ENCODE measurements around the gene B3GALNT1. TPM values are rescaled to one million over a fixed set of nuclear protein-coding genes. Genes with fewer than 3 reads are reported as not detected.

Gene B3GALNT1
- total RNA-seq (under 1 TPM; 0.73 to 0.89 TPM), polyA plus RNA-seq (under 1 TPM; 0.24 to 0.26 TPM)

- Mint-ChIP-seq H3K4me3 (peak within 1 kb of the TSS; percentile 51 to 75 (median 66)), H3K9me3 (no peaks in the 10 kb centered on the region), H3K4me1 (peaks cover 5 to 13% (median 11%) of the 10 kb centered on the region in 4 donors), H3K27ac (no peak within 1 kb of the TSS), H3K36me3 (no peaks in the 10 kb centered on the region), H3K27me3 (peaks cover 15 to 32% of the 10 kb centered on the region in 2 donors)
- H3K27ac ChIP-seq (ENCODE audit: low read depth, low read length): no peak within 1 kb of the TSS
- no peaks in the 10 kb centered on the region for H3K9me3 ChIP-seq (ENCODE audit: control insufficient read depth in 1 of 2, low read length in 2 of 2)
- peak in 3 of 5 donors; percentile 1 to 4 (median 2) for DNase-seq
- POLR2A ChIA-PET (ENCODE audit: partially characterized antibody): no interaction called here
- no peaks in the 10 kb centered on the region for H3K27me3 ChIP-seq (ENCODE audit: insufficient read depth, low read length)
- CTCF ChIA-PET (ENCODE audit: partially characterized antibody): no interaction called here
- intact Hi-C loops (cut with micrococcal nuclease): no loop called here
- H3K4me1 ChIP-seq (ENCODE audit: insufficient read depth, low read length): peaks cover 4% of the 10 kb centered on the region
- no peaks in the 10 kb centered on the region for H3K36me3 ChIP-seq (ENCODE audit: insufficient read depth, low read length)
- H3K4me3 ChIP-seq (ENCODE audit: low read length in 2 of 2): no peak within 1 kb of the TSS
Measured at GRCh38 chr3:161104561-161105551, at the start of gene B3GALNT1. Gene B3GALNT1 (minus strand): TSS chr3:161105349. CDS start chr3:161086754, 18,595 bp downstream.

GRCh38 chr3:161153480-161153879, 48.3 kb upstream of the B3GALNT1 start:
- Histone ChIP-seq H3K27me3 (ENCODE audit: insufficient read depth, low read length) (no peaks in the 10 kb centered on the region), H3K36me3 (ENCODE audit: insufficient read depth, low read length) (no peaks in the 10 kb centered on the region), H3K27ac (ENCODE audit: low read depth, low read length) (no peak overlapping the region), H3K4me1 (ENCODE audit: insufficient read depth, low read length) (no peaks in the 10 kb centered on the region), H3K4me3 (ENCODE audit: low read length in 2 of 2) (no peak overlapping the region), H3K9me3 (ENCODE audit: control insufficient read depth in 1 of 2, low read length in 2 of 2) (no peaks in the 10 kb centered on the region)
- POLR2A ChIA-PET (ENCODE audit: partially characterized antibody): no interaction called here
- intact Hi-C loops (cut with micrococcal nuclease): no loop called here
- no peaks in the 10 kb centered on the region for H3K36me3 Mint-ChIP-seq
- no peak overlapping the region for H3K27ac Mint-ChIP-seq
- H3K27me3 Mint-ChIP-seq: peaks cover 3 to 5% of the 10 kb centered on the region in 2 donors
- CTCF ChIA-PET (ENCODE audit: partially characterized antibody): interaction anchor here (0.6 kb wide), 1 partner anchor 44 kb away, joined by 3 read pairs; no protein-coding TSS in a partner anchor
- no peaks in the 10 kb centered on the region for H3K4me1 Mint-ChIP-seq
- no peak for DNase-seq
- no peaks in the 10 kb centered on the region for H3K9me3 Mint-ChIP-seq
- no peak overlapping the region for H3K4me3 Mint-ChIP-seq

- no peak overlapping the region for H3K4me3 ChIP-seq (ENCODE audit: low read length in 2 of 2)
- H3K4me1 ChIP-seq (ENCODE audit: insufficient read depth, low read length): no peaks in the 10 kb centered on the region
- no peak for DNase-seq
- Mint-ChIP-seq H3K36me3 (no peaks in the 10 kb centered on the region), H3K27ac (no peak overlapping the region), H3K4me3 (no peak overlapping the region), H3K27me3 (peaks cover 4 to 6% of the 10 kb centered on the region in 2 donors), H3K4me1 (no peaks in the 10 kb centered on the region), H3K9me3 (peaks cover 0 to 3% (median 0%) of the 10 kb centered on the region in 8 donors)
- ChIA-PET CTCF (ENCODE audit: partially characterized antibody) (no interaction called here), POLR2A (ENCODE audit: partially characterized antibody) (no interaction called here)
- H3K36me3 ChIP-seq (ENCODE audit: insufficient read depth, low read length): no peaks in the 10 kb centered on the region
- H3K27ac ChIP-seq (ENCODE audit: low read depth, low read length): no peak overlapping the region
- H3K27me3 ChIP-seq (ENCODE audit: insufficient read depth, low read length): no peaks in the 10 kb centered on the region
- H3K9me3 ChIP-seq (ENCODE audit: control insufficient read depth in 1 of 2, low read length in 2 of 2): no peaks in the 10 kb centered on the region
- intact Hi-C loops (cut with micrococcal nuclease): no loop called here
Measured at GRCh38 chr3:161150001-161150525, 44.9 kb upstream of the B3GALNT1 start.

- no peak for DNase-seq
- Mint-ChIP-seq H3K27ac (no peak overlapping the region), H3K4me3 (no peak overlapping the region), H3K27me3 (peaks cover 4 to 6% of the 10 kb centered on the region in 2 donors), H3K36me3 (no peaks in the 10 kb centered on the region), H3K4me1 (no peaks in the 10 kb centered on the region), H3K9me3 (peaks cover 0 to 4% (median 0%) of the 10 kb centered on the region in 8 donors)
- Histone ChIP-seq H3K4me1 (ENCODE audit: insufficient read depth, low read length) (no peaks in the 10 kb centered on the region), H3K36me3 (ENCODE audit: insufficient read depth, low read length) (no peaks in the 10 kb centered on the region), H3K4me3 (ENCODE audit: low read length in 2 of 2) (no peak overlapping the region), H3K27me3 (ENCODE audit: insufficient read depth, low read length) (no peaks in the 10 kb centered on the region), H3K9me3 (ENCODE audit: control insufficient read depth in 1 of 2, low read length in 2 of 2) (no peaks in the 10 kb centered on the region), H3K27ac (ENCODE audit: low read depth, low read length) (no peak overlapping the region)
- intact Hi-C loops (cut with micrococcal nuclease): no loop called here
- POLR2A ChIA-PET (ENCODE audit: partially characterized antibody): no interaction called here
- CTCF ChIA-PET (ENCODE audit: partially characterized antibody): no interaction called here
Measured at GRCh38 chr3:161149529-161149928, 44.4 kb upstream of the B3GALNT1 start.

- Mint-ChIP-seq H3K9me3 (peaks cover 0 to 7% (median 1%) of the 10 kb centered on the region in 8 donors), H3K4me3 (no peak overlapping the region), H3K27ac (no peak overlapping the region), H3K36me3 (no peaks in the 10 kb centered on the region), H3K27me3 (peaks cover 4 to 6% of the 10 kb centered on the region in 2 donors), H3K4me1 (no peaks in the 10 kb centered on the region)
- Histone ChIP-seq H3K36me3 (ENCODE audit: insufficient read depth, low read length) (no peaks in the 10 kb centered on the region), H3K27ac (ENCODE audit: low read depth, low read length) (no peak overlapping the region), H3K9me3 (ENCODE audit: control insufficient read depth in 1 of 2, low read length in 2 of 2) (no peaks in the 10 kb centered on the region), H3K27me3 (ENCODE audit: insufficient read depth, low read length) (no peaks in the 10 kb centered on the region), H3K4me3 (ENCODE audit: low read length in 2 of 2) (no peak overlapping the region), H3K4me1 (ENCODE audit: insufficient read depth, low read length) (no peaks in the 10 kb centered on the region)
- no peak for DNase-seq
- POLR2A ChIA-PET (ENCODE audit: partially characterized antibody): no interaction called here
- intact Hi-C loops (cut with micrococcal nuclease): no loop called here
- CTCF ChIA-PET (ENCODE audit: partially characterized antibody): no interaction called here
Measured at GRCh38 chr3:161148832-161149475, 43.8 kb upstream of the B3GALNT1 start.

GRCh38 chr3:161142486-161142885, 37.3 kb upstream of the B3GALNT1 start:
- Histone ChIP-seq H3K4me3 (ENCODE audit: low read length in 2 of 2) (no peak overlapping the region), H3K36me3 (ENCODE audit: insufficient read depth, low read length) (no peaks in the 10 kb centered on the region), H3K4me1 (ENCODE audit: insufficient read depth, low read length) (no peaks in the 10 kb centered on the region), H3K9me3 (ENCODE audit: control insufficient read depth in 1 of 2, low read length in 2 of 2) (no peaks in the 10 kb centered on the region), H3K27me3 (ENCODE audit: insufficient read depth, low read length) (no peaks in the 10 kb centered on the region), H3K27ac (ENCODE audit: low read depth, low read length) (no peak overlapping the region)
- Mint-ChIP-seq H3K27me3 (peaks cover 2 to 3% of the 10 kb centered on the region in 2 donors), H3K27ac (no peak overlapping the region), H3K4me3 (no peak overlapping the region), H3K4me1 (no peaks in the 10 kb centered on the region), H3K36me3 (no peaks in the 10 kb centered on the region), H3K9me3 (peaks cover 0 to 8% (median 3%) of the 10 kb centered on the region in 8 donors)
- intact Hi-C loops (cut with micrococcal nuclease): no loop called here
- DNase-seq: no peak
- ChIA-PET POLR2A (ENCODE audit: partially characterized antibody) (no interaction called here), CTCF (ENCODE audit: partially characterized antibody) (no interaction called here)

GRCh38 chr3:161139686-161140085, 34.5 kb upstream of the B3GALNT1 start:
- Mint-ChIP-seq H3K4me1 (no peaks in the 10 kb centered on the region), H3K9me3 (peaks cover 0 to 6% (median 1%) of the 10 kb centered on the region in 8 donors), H3K4me3 (no peak overlapping the region), H3K27ac (no peak overlapping the region), H3K27me3 (peaks cover 2% of the 10 kb centered on the region in 2 donors), H3K36me3 (no peaks in the 10 kb centered on the region)
- Histone ChIP-seq H3K36me3 (ENCODE audit: insufficient read depth, low read length) (no peaks in the 10 kb centered on the region), H3K4me3 (ENCODE audit: low read length in 2 of 2) (no peak overlapping the region), H3K4me1 (ENCODE audit: insufficient read depth, low read length) (no peaks in the 10 kb centered on the region), H3K27me3 (ENCODE audit: insufficient read depth, low read length) (no peaks in the 10 kb centered on the region), H3K27ac (ENCODE audit: low read depth, low read length) (no peak overlapping the region), H3K9me3 (ENCODE audit: control insufficient read depth in 1 of 2, low read length in 2 of 2) (no peaks in the 10 kb centered on the region)
- intact Hi-C loops (cut with micrococcal nuclease): no loop called here
- ChIA-PET CTCF (ENCODE audit: partially characterized antibody) (no interaction called here), POLR2A (ENCODE audit: partially characterized antibody) (no interaction called here)
- no peak for DNase-seq
